HepG2 (cell line): ENCODE results near the gene CD320. TPM values are rescaled to one million over a fixed set of nuclear protein-coding genes. Genes with fewer than 3 reads are reported as not detected.
A peak's percentile ranks its signal among the peaks of the same experiment; 100 is the strongest.

Source experiments
- AKNA ChIP-seq: sonication (generic); formaldehyde crosslinking; IDR thresholded peaks from 2 replicates; pipeline ENCODE4 v1.4.0; 2020; ENCODE audit warnings: missing genetic modification reagents, borderline replicate concordance
- CEBPB ChIP-seq: IDR thresholded peaks from 2 replicates; pipeline ENCODE4 v1.6.1; 2011; ENCODE audit warnings: low read depth, low read length, improper control_type of control experiment, borderline replicate concordance
- HHEX ChIP-seq: IDR thresholded peaks from 2 replicates; pipeline ENCODE4 v1.6.1; 2016; ENCODE audit warnings: control low read depth
- MXD4 ChIP-seq: IDR thresholded peaks from 2 replicates; pipeline ENCODE4 v1.6.1; 2016; ENCODE audit warnings: mild to moderate bottlenecking, missing biosample characterization, missing genetic modification reagents
- NFE2 ChIP-seq: sonication (generic); formaldehyde crosslinking; IDR thresholded peaks from 2 replicates; pipeline ENCODE4 v1.4.0; 2020; ENCODE audit warnings: missing genetic modification reagents
- NONO ChIP-seq, 2 experiments: fragments of 450-650 bp in 1 of 2; sonication (generic) in 1 of 2; formaldehyde crosslinking in 1 of 2; IDR thresholded peaks in 1 of 2; conservative IDR thresholded peaks in 1 of 2; 2 replicates each; pipeline versions ENCODE4 v1.6.1 to v1.8.0; 2017 to 2022; ENCODE audit warnings: mild to moderate bottlenecking in 1 of 2, missing genetic modification reagents in 1 of 2, moderate library complexity in 1 of 2
- PAF1 ChIP-seq: IDR thresholded peaks from 2 replicates; pipeline ENCODE4 v1.6.1; 2016; ENCODE audit warnings: missing genetic modification reagents, missing compliant biosample characterization
- RNF2 ChIP-seq: fragments of 450-650 bp; conservative IDR thresholded peaks from 2 replicates; pipeline ENCODE4 v1.6.1; 2016; ENCODE audit warnings: low read depth
- SOX5 ChIP-seq: IDR thresholded peaks from 2 replicates; pipeline ENCODE4 v1.6.1; 2016; ENCODE audit warnings: borderline replicate concordance
- TFE3 ChIP-seq: IDR thresholded peaks from 2 replicates; pipeline ENCODE4 v1.6.1; 2016
- ZFAT ChIP-seq: sonication (generic); formaldehyde crosslinking; conservative IDR thresholded peaks from 2 replicates; pipeline ENCODE4 v1.8.1; 2023; ENCODE audit warnings: missing genetic modification reagents, inconsistent platforms
- ZNF138 ChIP-seq: sonication (generic); formaldehyde crosslinking; IDR thresholded peaks from 2 replicates; pipeline ENCODE4 v1.5.0; 2020; ENCODE audit warnings: mild to moderate bottlenecking, low read depth, missing genetic modification reagents
- ZNF543 ChIP-seq: sonication (generic); formaldehyde crosslinking; IDR thresholded peaks from 2 replicates; pipeline ENCODE4 v1.4.0; 2020; ENCODE audit warnings: mild to moderate bottlenecking, missing genetic modification reagents
- ZNF557 ChIP-seq: sonication (generic); formaldehyde crosslinking; IDR thresholded peaks from 2 replicates; pipeline ENCODE4 v1.4.0; 2020; ENCODE audit warnings: missing genetic modification reagents
- ZNF574 ChIP-seq: sonication (generic); formaldehyde crosslinking; IDR thresholded peaks from 2 replicates; pipeline ENCODE4 v1.4.0; 2020; ENCODE audit warnings: missing genetic modification reagents
- ZNF747 ChIP-seq: sonication (generic); formaldehyde crosslinking; IDR thresholded peaks from 2 replicates; pipeline ENCODE4 v1.8.1; 2023; ENCODE audit warnings: missing genetic modification reagents, mild to moderate bottlenecking, borderline replicate concordance
- ZNF850 ChIP-seq: sonication (generic); formaldehyde crosslinking; conservative IDR thresholded peaks from 2 replicates; pipeline ENCODE4 v1.9.0; 2021; ENCODE audit warnings: mild to moderate bottlenecking, missing genetic modification reagents
- polyA plus RNA-seq, 8 experiments: library from polyadenylated mRNA; depleted of rRNA in 3 of 8; stranded (reverse) in 7 of 8; unstranded in 1 of 8; fragments of >200 nt; fragmentation: Illumina TruSeq in 4 of 8; extraction: Trizol in 4 of 8; gene quantifications; 2 replicates each; pipeline versions ENCODE4 v1.2.1 to v1.2.3, GENCODE V29; 2011 to 2016; ENCODE audit warnings: low read depth in 4 of 8, missing spikeins in 1 of 8, mixed read lengths in 1 of 8; ENCODE audit not compliant: insufficient read depth in 1 of 8
- total RNA-seq, 5 experiments: library from RNA; depleted of rRNA; stranded (reverse); fragments of >200 nt; fragmentation: Illumina TruSeq; extraction: Trizol; gene quantifications; 2 replicates each; pipeline ENCODE4 v1.2.3, GENCODE V29; 2016; ENCODE audit warnings: low read depth in 1 of 5
- TF ChIP-seq, protein P1 (sequence below): sonication (generic); formaldehyde crosslinking; IDR thresholded peaks from 2 replicates; pipeline ENCODE4 v1.4.0; 2020; ENCODE audit warnings: missing genetic modification reagents, borderline replicate concordance

The CD320 gene
- total and polyA plus RNA-seq, 2 of the 13 experiments (the other 11 are each of a cell fraction or from before 2014, with no cell fraction given), result 83.1 to 99.9 TPM

- TF ChIP-seq PAF1 (CRISPR knock-in tag) (no peak), ZNF557 (CRISPR knock-in tag) (no peak), ZNF543 (CRISPR knock-in tag) (no peak), NFE2 (CRISPR knock-in tag) (no peak), MXD4 (CRISPR knock-in tag) (no peak), TFE3 (no peak), ZNF138 (CRISPR knock-in tag) (no peak), HHEX (CRISPR knock-in tag) (no peak), ZNF574 (CRISPR knock-in tag) (peak; percentile 43; the same call in 1 of the 2 replicates), SOX5 (CRISPR knock-in tag) (no peak), ZNF850 (no peak), NONO (IDR thresholded peaks at IDR 0.05) (no peak), NONO (CRISPR knock-in tag; conservative IDR thresholded peaks at IDR 0.05) (0 out of 2 replicates have a peak, but pooled peaks have one; percentile 16), ZNF747 (CRISPR knock-in tag) (no peak), CEBPB (no peak), RNF2 (no peak), AKNA (no peak), ZFAT (no peak)
- TF ChIP-seq, protein P1, sequence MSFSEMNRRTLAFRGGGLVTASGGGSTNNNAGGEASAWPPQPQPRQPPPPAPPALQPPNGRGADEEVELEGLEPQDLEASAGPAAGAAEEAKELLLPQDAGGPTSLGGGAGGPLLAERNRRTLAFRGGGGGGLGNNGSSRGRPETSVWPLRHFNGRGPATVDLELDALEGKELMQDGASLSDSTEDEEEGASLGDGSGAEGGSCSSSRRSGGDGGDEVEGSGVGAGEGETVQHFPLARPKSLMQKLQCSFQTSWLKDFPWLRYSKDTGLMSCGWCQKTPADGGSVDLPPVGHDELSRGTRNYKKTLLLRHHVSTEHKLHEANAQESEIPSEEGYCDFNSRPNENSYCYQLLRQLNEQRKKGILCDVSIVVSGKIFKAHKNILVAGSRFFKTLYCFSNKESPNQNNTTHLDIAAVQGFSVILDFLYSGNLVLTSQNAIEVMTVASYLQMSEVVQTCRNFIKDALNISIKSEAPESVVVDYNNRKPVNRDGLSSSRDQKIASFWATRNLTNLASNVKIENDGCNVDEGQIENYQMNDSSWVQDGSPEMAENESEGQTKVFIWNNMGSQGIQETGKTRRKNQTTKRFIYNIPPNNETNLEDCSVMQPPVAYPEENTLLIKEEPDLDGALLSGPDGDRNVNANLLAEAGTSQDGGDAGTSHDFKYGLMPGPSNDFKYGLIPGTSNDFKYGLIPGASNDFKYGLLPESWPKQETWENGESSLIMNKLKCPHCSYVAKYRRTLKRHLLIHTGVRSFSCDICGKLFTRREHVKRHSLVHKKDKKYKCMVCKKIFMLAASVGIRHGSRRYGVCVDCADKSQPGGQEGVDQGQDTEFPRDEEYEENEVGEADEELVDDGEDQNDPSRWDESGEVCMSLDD (CRISPR knock-in tag), result no peak
These were observed 55.1 kb downstream of the CD320 start (continued) for GRCh38 chr19:8252922-8253589.
